HG03045 (cell line): ENCODE data around the gene PPRC1.

ENCODE experiments used
- ATAC-seq: cut with Tn5 transposase; IDR thresholded peaks from one replicate; pipeline ENCODE4 v1.9.1; 2021; ENCODE audit warnings: mild to moderate bottlenecking, moderate library complexity; ENCODE audit not compliant: unreplicated experiment

Gene PPRC1

GRCh38 chr10:102118867-102119266 is 14.0 kb upstream of the PPRC1 start:
- no peak for ATAC-seq

GRCh38 chr10:102119417-102120141 is 13.3 kb upstream of the PPRC1 start:
- ATAC-seq: no peak

- ATAC-seq: peak; percentile 67
Measured at GRCh38 chr10:102120142-102120990, 12.5 kb upstream of the PPRC1 start, which contains the start of gene LDB1. Gene LDB1 (minus strand): TSS chr10:102120368. CDS start chr10:102120110, 258 bp downstream.

DNA sequence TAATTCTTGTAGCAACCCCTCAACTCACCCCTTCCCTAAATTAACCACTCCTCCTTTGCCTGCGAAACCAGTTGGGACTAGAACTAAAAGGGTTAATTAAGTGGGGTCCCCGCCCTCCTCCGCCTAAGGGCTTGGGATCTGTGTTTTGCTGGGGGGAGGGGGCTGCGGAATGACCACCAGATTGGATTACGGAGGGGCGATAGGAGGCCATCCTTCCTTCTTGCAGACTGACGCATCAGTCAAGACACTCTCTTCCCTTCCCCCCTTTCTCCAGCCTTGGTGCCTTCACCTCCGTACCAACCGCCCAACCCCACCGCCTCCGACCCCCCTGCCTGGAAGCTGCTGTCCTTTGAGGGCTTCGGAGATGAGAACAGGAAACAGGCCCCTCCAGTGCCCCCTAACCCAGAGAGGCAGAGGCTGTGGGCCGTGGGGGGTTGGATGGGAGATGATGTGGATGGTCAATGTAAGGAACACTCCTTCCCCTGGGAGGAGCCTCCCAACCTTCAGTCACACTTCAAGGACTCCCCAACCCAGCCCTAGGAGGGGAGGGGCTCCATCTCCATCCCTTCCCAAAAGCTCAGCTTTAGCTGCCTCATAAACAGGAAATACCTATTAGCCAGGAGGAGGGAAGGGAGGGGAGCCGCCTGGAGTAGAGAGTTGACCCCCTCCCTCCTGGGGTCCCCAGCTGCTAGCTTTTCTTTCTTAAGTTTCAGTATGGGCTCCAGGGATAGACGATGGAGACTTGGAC is 11.7 kb upstream of the PPRC1 start:
- no peak for ATAC-seq

DNA sequence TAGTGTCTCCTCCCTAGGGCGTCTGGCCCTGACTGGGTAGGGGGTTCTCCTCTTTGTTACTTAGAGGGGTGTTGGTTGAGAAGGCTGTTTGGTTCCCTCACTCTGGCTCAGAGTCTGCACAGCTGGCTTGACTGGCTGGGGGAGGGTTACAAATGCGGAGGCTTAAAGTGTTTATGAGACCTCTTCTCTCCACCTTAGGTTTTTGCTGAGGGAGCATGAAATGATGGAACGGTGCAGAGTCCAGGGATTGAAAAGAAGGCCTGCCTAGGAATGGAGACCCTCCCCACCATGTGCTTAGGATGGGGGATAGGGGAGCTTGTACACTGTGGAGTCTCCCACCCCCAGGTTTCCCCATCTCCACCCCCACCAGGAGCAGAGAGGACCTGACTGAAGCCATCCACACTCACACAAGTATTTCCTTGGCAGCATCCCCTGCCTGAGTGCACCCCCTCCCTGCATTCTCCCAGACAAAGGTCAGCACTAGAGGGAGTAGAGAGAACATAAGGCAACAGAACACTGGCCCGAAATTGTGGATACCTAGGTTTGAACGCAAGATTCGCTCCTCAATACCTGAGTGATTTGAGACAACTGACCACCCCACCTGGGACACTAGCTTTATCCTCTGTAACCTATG is 11.0 kb upstream of the PPRC1 start:
- no peak for ATAC-seq

GRCh38 chr10:102122450-102122849 is 10.4 kb upstream of the PPRC1 start:
- ATAC-seq: no peak

DNA sequence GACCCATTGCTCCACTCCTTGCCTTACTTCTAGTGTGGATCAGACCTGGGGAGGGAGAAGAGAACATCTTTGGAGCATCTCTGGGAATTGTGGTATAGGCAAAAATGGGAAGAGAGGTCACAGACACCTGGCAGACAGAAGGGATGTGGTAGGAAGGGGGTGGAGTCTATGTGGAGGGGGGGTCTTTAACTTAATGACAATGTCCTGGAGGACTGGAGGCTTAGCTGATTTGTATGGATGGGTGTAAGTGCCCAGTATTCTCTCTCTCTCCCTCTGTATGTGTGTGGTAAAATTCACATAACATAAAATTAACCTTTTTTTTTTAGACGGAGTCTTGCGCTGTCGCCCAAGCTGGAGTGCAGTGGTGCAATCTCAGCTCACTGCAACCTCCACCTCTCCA is 9.6 kb upstream of the PPRC1 start:
- no peak for ATAC-seq

DNA sequence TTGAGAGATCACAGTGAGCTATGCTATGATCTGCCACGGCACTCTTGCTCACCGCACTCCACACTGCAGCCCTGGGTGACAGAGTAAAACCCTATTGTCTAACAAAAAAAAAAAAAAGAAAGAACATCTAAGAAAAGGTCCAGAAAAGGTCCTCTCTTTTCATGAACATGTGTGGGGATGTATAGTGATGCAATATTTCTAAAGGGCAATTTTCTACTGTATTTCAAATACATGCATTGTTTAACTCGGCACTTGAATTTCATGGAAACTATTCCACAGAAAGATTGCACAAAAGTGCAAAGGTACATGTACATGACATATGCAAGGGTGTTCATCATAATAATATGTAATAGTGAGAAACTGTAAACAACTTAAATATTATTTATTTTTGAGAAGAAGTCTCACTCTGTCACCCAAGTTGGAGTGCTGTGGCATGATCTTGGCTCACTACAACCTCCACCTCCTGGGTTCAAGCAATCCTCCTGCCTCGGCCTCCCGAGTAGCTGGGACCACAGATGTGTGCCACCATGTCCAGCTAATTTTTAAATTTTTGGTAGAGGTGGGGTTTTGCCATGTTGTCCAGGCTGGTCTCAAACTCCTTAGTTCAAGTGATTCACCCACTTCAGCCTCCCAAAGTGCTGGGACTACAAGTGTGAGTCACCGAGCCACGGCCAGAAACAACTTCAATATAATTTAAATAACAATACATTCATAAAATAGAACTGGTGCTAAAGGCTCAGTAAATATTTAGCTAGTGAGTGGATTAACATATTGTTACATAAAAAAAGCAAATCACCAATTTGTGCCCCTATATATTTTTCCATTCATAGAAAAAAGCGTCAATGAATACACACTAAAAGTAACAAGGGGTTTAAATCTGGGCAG is 1.3 kb upstream of the PPRC1 start:
- ATAC-seq: no peak

- ATAC-seq: no peak
Measured at GRCh38 chr10:102132193-102132562, 662 bp upstream of the PPRC1 start.

DNA sequence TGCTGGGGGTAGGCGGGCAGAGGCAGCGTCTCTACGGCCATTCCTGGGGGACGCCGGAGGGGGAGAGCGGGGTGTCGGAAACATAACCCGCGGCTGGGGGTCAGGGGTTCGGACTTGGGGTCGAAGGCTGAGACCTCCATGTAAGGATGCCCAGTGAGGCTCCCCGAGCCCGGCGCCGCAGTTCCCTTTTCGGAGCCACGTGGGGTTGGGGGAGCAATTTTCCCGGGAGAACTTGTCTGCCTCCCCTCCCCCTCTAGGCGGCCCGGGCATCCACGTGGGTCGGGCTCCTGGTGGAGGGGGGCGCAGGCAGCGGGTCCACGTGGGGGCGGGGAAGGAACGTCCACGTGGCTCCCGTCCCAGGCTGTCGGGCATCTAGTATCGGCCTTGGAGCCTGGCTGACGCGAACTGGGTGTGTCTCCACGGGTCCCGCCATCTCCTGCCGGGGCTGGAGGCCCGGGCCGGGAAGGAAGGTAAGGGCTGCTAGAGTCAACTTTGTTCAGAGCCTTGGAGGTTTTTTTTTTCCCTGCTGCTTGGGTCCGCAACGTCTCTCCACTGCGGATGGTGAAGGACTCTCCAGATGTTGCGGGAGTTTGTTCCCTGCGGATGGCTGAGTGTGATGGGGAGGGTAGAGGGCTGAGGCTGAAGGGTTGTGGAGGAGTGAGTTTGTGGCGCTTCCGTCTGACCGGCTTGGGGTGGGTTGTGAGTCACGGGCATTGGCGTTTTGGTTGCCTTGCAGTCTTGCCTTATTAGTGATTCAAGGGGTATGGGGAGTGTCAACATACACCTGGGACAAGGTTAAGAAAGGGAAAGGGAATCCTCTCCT is 744 bp downstream of the PPRC1 start:
- peak; percentile 17 for ATAC-seq

GRCh38 chr10:102134416-102134815 is 1.6 kb downstream of the PPRC1 start:
- no peak for ATAC-seq

DNA sequence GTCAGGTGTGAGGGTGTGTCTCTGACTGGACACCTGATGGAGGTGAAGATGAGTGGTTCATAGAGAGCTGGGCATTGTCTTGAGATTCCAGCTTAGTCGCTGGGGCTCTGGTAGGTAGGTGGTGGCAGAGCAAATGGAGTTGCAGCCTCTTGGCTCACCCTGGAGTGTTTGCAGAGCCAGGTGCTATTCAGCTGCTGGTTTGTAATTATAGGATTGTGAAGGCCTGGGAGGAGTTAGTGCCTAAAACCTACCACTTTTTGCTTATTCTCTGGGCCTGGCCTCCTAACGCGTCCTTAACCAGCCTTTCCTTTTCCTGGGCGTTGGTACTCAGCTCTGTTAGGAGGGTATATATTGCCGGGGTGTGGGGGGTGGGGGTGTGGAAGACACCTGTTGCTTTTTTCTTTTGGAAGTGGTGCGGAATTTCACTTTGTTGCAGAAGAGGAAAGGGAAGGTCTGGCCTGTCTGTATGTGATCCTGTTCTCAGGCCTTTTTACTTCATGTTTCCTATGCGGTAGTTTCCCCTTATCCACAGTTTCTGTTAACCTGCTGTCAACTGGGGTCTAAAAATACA is 3.2 kb downstream of the PPRC1 start:
- no peak for ATAC-seq

DNA sequence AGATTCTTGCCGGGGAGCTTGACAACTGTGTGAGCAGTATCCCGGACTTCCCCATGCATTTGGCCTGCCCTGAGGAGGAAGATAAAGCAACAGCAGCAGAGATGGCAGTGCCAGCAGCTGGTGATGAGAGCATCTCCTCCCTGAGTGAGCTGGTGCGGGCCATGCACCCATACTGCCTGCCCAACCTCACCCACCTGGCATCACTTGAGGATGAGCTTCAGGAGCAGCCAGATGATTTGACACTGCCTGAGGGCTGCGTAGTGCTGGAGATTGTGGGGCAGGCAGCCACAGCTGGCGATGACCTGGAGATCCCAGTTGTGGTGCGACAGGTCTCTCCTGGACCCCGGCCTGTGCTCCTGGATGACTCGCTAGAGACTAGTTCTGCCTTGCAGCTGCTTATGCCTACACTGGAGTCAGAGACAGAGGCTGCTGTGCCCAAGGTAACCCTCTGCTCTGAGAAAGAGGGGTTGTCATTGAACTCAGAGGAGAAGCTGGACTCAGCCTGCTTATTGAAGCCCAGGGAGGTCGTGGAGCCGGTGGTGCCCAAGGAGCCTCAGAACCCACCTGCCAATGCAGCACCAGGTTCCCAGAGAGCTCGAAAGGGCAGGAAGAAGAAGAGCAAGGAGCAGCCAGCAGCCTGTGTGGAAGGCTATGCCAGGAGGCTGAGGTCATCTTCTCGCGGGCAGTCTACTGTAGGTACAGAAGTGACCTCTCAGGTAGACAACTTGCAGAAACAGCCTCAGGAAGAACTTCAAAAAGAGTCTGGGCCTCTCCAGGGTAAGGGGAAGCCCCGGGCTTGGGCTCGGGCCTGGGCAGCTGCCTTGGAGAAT is 6.7 kb downstream of the PPRC1 start:
- ATAC-seq: no peak

DNA sequence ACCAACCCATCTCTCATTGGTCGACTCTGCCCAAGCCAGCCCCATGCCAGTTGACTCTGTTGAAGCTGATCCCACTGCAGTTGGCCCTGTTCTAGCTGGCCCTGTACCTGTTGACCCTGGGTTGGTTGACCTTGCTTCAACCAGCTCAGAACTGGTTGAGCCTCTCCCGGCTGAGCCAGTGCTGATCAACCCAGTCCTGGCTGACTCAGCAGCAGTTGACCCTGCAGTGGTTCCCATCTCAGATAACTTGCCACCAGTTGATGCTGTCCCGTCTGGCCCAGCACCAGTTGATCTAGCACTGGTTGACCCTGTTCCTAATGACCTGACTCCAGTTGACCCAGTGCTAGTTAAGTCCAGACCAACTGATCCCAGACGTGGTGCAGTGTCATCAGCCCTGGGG is 7.4 kb downstream of the PPRC1 start:
- ATAC-seq: no peak

DNA sequence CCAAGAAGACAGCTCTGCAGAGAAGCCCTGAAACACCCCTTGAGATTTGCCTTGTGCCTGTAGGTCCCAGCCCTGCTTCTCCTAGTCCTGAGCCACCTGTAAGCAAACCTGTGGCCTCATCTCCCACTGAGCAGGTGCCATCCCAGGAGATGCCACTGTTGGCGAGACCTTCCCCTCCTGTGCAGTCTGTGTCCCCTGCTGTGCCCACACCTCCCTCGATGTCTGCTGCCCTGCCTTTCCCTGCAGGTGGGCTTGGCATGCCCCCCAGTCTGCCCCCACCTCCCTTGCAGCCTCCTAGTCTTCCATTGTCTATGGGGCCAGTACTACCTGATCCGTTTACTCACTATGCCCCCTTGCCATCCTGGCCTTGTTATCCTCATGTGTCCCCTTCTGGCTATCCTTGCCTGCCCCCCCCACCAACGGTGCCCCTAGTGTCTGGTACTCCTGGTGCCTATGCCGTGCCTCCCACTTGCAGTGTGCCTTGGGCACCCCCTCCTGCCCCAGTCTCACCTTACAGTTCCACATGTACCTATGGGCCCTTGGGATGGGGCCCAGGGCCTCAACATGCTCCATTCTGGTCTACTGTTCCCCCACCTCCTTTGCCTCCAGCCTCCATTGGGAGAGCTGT is 8.2 kb downstream of the PPRC1 start:
- no peak for ATAC-seq

DNA sequence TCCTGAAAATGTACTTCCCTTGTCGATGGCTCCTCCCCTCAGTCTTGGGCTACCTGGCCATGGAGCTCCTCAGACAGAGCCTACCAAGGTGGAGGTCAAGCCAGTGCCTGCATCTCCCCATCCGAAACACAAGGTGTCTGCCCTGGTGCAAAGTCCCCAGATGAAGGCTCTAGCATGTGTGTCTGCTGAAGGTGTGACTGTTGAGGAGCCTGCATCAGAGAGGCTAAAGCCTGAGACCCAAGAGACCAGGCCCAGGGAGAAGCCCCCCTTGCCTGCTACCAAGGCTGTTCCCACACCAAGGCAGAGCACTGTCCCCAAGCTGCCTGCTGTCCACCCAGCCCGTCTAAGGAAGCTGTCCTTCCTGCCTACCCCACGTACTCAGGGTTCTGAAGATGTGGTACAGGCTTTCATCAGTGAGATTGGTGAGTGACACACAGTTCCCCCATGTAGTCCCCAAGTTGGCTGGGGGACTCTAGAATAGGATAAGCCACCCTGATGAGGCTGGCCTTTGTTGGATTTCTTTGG is 8.8 kb downstream of the PPRC1 start:
- no peak for ATAC-seq

GRCh38 chr10:102146971-102147428 is 14.2 kb downstream of the PPRC1 start:
- ATAC-seq: no peak
